ENCODE measurements around the gene ZNF516. TPM values are rescaled to one million over a fixed set of nuclear protein-coding genes. Genes with fewer than 3 reads are reported as not detected.
"Not testable (repeated sequence)": the region's sequence is repeated elsewhere in the genome, so short reads cannot be mapped to it uniquely, and the experiment has no call there.

ZNF516 gene, protein sequence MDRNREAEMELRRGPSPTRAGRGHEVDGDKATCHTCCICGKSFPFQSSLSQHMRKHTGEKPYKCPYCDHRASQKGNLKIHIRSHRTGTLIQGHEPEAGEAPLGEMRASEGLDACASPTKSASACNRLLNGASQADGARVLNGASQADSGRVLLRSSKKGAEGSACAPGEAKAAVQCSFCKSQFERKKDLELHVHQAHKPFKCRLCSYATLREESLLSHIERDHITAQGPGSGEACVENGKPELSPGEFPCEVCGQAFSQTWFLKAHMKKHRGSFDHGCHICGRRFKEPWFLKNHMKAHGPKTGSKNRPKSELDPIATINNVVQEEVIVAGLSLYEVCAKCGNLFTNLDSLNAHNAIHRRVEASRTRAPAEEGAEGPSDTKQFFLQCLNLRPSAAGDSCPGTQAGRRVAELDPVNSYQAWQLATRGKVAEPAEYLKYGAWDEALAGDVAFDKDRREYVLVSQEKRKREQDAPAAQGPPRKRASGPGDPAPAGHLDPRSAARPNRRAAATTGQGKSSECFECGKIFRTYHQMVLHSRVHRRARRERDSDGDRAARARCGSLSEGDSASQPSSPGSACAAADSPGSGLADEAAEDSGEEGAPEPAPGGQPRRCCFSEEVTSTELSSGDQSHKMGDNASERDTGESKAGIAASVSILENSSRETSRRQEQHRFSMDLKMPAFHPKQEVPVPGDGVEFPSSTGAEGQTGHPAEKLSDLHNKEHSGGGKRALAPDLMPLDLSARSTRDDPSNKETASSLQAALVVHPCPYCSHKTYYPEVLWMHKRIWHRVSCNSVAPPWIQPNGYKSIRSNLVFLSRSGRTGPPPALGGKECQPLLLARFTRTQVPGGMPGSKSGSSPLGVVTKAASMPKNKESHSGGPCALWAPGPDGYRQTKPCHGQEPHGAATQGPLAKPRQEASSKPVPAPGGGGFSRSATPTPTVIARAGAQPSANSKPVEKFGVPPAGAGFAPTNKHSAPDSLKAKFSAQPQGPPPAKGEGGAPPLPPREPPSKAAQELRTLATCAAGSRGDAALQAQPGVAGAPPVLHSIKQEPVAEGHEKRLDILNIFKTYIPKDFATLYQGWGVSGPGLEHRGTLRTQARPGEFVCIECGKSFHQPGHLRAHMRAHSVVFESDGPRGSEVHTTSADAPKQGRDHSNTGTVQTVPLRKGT
- total RNA-seq (2014; rRNA removed; shearing (Covaris generic)): 19.3 and 22.5 TPM in 2 replicates
- polyA plus RNA-seq (2014; cell fraction: nucleus; rRNA removed): 11.5 and 19.8 TPM in 2 replicates

DNA sequence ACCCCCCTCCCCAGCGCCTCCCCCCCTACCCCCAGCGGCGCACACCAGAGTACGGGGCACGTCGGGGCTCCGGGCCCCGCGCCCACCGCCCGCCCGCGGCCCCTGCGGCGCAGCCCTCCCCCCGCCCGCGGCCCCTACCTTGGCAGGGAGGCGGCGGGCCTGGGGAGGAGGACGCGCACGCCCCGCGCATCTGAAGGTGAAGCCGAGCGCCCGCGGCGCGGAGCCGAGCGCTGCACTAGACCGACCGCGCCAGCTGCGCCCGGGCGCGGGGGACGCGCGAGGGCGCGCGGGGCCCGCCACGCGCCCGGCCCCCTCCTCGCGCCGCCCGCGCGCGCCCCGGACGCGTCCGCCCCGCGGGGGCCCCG lies at the start of gene ZNF516:
ZNF516 (minus strand) TSS at position 237 of the 365 bp plus-strand sequence. CDS start 52,188 bp downstream, outside the sequence.
- no peak for DNase-seq (ENCODE audit: extremely low read depth, low read depth)

DNA sequence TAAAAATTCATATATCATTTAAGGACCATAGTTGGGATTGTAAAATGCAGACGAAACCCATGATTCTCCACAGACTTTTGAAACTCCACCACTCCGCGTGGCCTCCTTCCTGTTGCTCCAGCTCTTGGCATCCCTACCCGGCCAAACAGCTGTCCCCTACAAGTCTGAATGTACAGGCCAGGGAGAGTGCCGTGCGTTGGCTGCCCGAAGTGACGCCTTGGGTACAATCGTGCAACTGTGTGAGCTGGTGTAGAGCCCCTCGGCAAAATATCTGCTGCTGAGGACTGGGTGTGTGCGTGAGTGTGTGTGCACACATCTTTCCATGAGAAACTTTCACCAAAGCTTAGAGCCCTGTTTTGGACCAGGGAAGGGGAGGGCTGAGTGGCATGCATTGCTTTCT lies 43.8 kb upstream of the ZNF516 start:
- DNase-seq (ENCODE audit: extremely low read depth, low read depth): no peak

GRCh38 chr18:76537621-76538020 lies 42.6 kb upstream of the ZNF516 start:
- no peak for DNase-seq (ENCODE audit: extremely low read depth, low read depth)

- not testable (repeated sequence) for DNase-seq (ENCODE audit: extremely low read depth, low read depth)
These were observed 41.6 kb upstream of the ZNF516 start for GRCh38 chr18:76536593-76536992.

GRCh38 chr18:76532875-76533274 lies 37.8 kb upstream of the ZNF516 start:
- no peak for DNase-seq (ENCODE audit: extremely low read depth, low read depth)

GRCh38 chr18:76530846-76531245 lies 35.8 kb upstream of the ZNF516 start:
- DNase-seq (ENCODE audit: extremely low read depth, low read depth): no peak

- no peak for DNase-seq (ENCODE audit: extremely low read depth, low read depth)
These were observed 35.3 kb upstream of the ZNF516 start for GRCh38 chr18:76530391-76530790.

DNA sequence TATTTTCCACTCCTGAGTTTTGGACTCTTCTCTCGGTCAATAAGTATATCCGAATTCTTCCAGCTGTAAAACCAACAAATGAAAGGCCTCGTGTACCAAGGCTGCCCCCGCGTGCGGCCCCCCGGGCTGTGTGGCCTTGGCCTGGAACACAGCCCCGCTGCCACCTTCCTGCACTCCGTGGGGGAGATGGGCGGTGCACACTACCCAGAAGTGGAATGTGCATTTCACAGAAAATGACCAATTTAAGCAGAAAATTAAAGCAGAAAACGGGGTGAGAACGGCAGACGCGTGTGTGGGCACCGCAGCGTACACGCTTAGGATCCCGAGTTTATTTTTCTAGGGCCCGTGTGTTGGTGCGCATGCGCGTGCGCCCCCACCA lies 34.4 kb upstream of the ZNF516 start:
- DNase-seq (ENCODE audit: extremely low read depth, low read depth): no peak

DNA sequence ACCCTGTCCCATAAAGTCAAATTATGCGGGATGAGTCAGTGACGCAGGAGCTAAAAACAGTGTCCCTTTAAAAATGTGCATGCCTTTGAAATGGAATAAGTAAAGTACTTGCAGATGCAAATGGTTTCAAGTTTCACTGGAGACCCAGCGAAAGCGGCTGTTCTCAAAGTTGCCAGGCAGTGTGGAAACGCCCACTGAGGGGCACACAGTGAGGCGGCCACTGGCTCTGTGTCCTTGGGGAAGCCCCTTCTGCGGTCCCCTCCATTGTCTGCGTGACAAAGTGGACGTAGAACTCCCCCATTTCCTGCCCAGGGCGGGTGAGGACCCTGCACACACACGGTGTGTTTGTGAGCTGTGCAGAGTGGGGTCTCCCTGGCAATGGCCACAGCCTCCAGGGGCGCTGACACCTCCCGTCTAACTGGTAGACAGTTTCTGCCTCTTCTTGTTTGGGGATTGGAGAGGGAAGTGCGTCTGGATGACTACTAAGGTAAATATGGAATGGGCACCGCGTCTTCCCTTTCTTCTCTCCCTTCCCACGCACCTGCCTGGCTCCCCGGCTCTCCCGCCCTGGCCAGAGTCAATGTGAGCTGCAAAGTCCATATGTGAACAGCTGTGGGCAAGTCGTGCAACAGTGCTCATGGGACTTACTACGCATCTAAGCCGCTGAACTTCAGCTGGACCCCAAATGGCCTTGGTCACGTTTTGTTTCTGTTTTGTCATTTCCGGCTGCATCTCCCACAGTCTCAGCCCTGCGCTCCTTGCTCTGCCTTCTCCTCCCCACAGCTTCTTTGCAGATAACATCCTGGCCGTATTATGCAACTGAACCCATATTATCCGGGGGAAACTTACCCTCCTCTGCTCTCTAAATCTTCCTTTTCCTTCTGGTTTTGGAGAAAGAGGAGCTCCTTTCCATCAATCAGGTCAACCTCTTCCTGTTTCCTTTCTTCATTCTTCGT lies 33.7 kb upstream of the ZNF516 start:
- no peak for DNase-seq (ENCODE audit: extremely low read depth, low read depth)

DNA sequence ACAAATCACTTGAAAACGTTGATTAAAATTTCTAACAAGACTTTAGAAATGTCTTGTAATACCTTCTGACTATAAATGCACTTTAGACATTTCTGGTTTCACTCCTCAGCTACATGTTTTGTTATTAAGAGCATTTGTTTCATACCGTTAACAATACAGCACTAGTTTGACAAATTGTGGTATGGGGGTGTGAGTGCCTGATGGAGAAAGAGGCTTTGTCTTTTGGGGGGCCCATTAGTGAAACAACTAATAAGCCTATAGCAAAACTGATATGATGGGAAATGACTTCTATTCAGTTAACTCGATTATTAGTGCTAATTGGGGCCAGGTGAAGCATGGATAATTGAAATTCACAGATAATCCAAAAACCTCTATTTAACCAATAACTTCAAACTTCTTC lies 30.9 kb upstream of the ZNF516 start:
- no peak for DNase-seq (ENCODE audit: extremely low read depth, low read depth)

DNA sequence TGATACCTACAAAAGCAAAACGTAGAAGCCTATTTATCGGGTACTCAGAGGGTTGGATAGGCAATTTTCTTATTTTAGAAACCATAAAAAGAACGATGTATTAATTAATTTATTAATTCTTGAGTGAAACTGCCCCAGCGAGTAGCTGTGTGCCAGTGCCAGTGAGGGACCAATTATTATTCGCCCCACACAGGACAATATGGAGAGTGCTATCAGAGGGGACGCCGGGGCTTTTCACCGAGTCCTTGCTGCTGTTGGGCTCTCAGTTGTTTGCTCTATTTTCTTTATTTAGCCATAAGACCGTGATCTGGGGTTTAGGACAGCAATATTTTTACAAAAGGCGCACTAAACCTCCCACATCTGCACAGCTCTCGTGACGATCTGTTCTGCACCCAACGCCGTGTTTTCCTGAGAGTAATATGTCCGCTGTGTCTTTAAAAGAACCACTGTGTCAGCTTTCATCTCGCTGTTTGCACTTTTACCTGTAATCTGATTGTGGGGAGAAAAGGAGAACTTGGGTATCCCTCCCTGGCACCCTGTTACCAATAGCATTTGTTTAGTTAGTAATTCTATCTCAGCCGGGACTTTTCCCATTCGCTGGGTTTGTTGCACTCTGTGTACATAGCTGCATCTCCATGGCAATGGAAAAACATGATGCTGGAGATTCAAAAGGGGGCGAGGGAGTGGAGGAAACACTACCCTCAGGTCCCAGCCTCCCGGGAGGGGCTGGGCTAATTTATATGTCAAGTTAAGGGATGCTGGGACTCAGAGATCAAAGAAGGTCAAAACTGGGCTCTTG lies 30.1 kb upstream of the ZNF516 start:
- DNase-seq (ENCODE audit: extremely low read depth, low read depth): no peak

- DNase-seq (ENCODE audit: extremely low read depth, low read depth): no peak
These were observed 29.4 kb upstream of the ZNF516 start for GRCh38 chr18:76524477-76524876.

GRCh38 chr18:76522551-76522950 lies 27.5 kb upstream of the ZNF516 start:
- DNase-seq (ENCODE audit: extremely low read depth, low read depth): no peak

GRCh38 chr18:76522122-76522503 lies 27.1 kb upstream of the ZNF516 start:
- DNase-seq (ENCODE audit: extremely low read depth, low read depth): no peak

- DNase-seq (ENCODE audit: extremely low read depth, low read depth): no peak
These were observed 26.5 kb upstream of the ZNF516 start for GRCh38 chr18:76521417-76522121.

- no peak for DNase-seq (ENCODE audit: extremely low read depth, low read depth)
These were observed 24.0 kb upstream of the ZNF516 start for GRCh38 chr18:76518860-76519538.

DNA sequence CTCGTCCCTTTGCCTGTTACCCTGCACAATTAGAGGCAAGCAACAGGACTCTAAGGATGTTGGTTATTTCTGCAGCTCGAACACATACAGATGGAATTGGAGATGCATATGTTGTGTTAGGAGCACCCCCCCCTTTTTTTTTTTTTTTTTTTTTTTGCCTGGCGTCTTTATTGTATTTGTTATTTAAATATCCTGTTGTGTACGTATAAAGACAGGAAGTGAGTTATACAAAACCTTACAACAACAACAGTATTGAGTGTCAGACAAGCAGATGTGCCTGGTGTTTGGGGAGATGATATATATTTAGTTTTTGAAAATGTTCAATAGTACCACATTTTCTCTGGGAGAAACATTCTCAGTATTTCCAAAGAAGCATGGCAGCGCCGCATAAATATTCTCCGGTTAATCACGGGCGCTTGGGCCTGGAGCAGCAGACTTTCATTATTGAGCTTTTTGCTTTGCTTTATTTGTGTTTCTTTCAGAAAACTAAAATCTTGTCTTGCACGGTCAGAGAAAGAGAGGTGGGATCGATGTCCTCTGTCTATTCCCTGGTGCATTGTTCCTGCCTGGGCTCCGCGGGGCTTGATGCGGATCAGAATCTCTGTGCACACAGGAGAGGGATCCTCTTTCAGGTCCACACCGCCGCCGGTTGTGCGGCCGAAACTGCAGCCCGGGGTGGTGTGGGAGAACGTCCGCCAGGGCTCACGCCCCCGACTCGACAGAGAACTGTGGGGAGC lies 23.2 kb upstream of the ZNF516 start:
- no peak for DNase-seq (ENCODE audit: extremely low read depth, low read depth)

All from NCI-H460 (cell line).